HepG2 (cell line): ENCODE measurements around the gene BSN. TPM values are rescaled to one million over a fixed set of nuclear protein-coding genes. Genes with fewer than 3 reads are reported as not detected.

Experiments used
- DNMT1 ChIP-seq: sonication (generic); formaldehyde crosslinking; IDR thresholded peaks from 2 replicates; pipeline ENCODE4 v1.5.1; 2020; ENCODE audit warnings: mild to moderate bottlenecking, missing genetic modification reagents
- ETV6 ChIP-seq: sonication (generic); formaldehyde crosslinking; conservative IDR thresholded peaks from 2 replicates; pipeline ENCODE4 v1.4.0; 2020; ENCODE audit warnings: missing genetic modification reagents
- NBN ChIP-seq: fragments of 450-650 bp; conservative IDR thresholded peaks from 2 replicates; pipeline ENCODE4 v1.6.1; 2017
- SIN3A ChIP-seq: IDR thresholded peaks from 2 replicates; pipeline ENCODE4 v1.6.1; 2011; ENCODE audit warnings: low read depth, mild to moderate bottlenecking, control low read depth, low read length, borderline replicate concordance
- ZNF501 ChIP-seq: sonication (generic); formaldehyde crosslinking; IDR thresholded peaks from 2 replicates; pipeline ENCODE4 v1.5.1; 2020; ENCODE audit warnings: mild to moderate bottlenecking, moderate library complexity, missing genetic modification reagents
- ZNF547 ChIP-seq: sonication (generic); formaldehyde crosslinking; IDR thresholded peaks from 2 replicates; pipeline ENCODE4 v1.5.1; 2020; ENCODE audit warnings: mild to moderate bottlenecking, missing genetic modification reagents
- ZNF703 ChIP-seq: sonication (generic); formaldehyde crosslinking; IDR thresholded peaks from 2 replicates; pipeline ENCODE4 v1.5.1; 2020; ENCODE audit warnings: missing genetic modification reagents, mild to moderate bottlenecking, moderate library complexity, borderline replicate concordance
- ZNF749 ChIP-seq: sonication (generic); formaldehyde crosslinking; IDR thresholded peaks from 2 replicates; pipeline ENCODE4 v1.8.0; 2022; ENCODE audit warnings: mild to moderate bottlenecking, missing genetic modification reagents, moderate library complexity, borderline replicate concordance
- polyA plus RNA-seq, 8 experiments: library from polyadenylated mRNA; depleted of rRNA in 3 of 8; stranded (reverse) in 7 of 8; unstranded in 1 of 8; fragments of >200 nt; fragmentation: Illumina TruSeq in 4 of 8; extraction: Trizol in 4 of 8; gene quantifications; 2 replicates each; pipeline versions ENCODE4 v1.2.1 to v1.2.3, GENCODE V29; 2011 to 2016; ENCODE audit warnings: low read depth in 4 of 8, missing spikeins in 1 of 8, mixed read lengths in 1 of 8; ENCODE audit not compliant: insufficient read depth in 1 of 8
- total RNA-seq, 5 experiments: library from RNA; depleted of rRNA; stranded (reverse); fragments of >200 nt; fragmentation: Illumina TruSeq; extraction: Trizol; gene quantifications; 2 replicates each; pipeline ENCODE4 v1.2.3, GENCODE V29; 2016; ENCODE audit warnings: low read depth in 1 of 5
- TF ChIP-seq, protein P1 (sequence below): sonication (generic); formaldehyde crosslinking; IDR thresholded peaks from 2 replicates; pipeline ENCODE4 v1.8.0; 2022; ENCODE audit warnings: missing genetic modification reagents, mild to moderate bottlenecking, borderline replicate concordance
- TF ChIP-seq, protein P2 (sequence below): sonication (generic); formaldehyde crosslinking; IDR thresholded peaks from 2 replicates; pipeline ENCODE4 v1.4.0; 2020; ENCODE audit warnings: mild to moderate bottlenecking, missing genetic modification reagents
- TF ChIP-seq, protein P3 (sequence below): sonication (generic); formaldehyde crosslinking; IDR thresholded peaks from 2 replicates; pipeline ENCODE4 v1.4.0; 2020; ENCODE audit warnings: low read depth, missing genetic modification reagents
- TF ChIP-seq, protein P4 (sequence below): sonication (generic); formaldehyde crosslinking; IDR thresholded peaks from 2 replicates; pipeline ENCODE4 v1.5.0; 2020; ENCODE audit warnings: missing genetic modification reagents
- TF ChIP-seq, protein P5 (sequence below): sonication (generic); formaldehyde crosslinking; IDR thresholded peaks from 2 replicates; pipeline ENCODE4 v1.5.1; 2020; ENCODE audit warnings: missing genetic modification reagents, mild to moderate bottlenecking, borderline replicate concordance

Gene BSN
- total and polyA plus RNA-seq, 2 of the 13 experiments (the other 11 are each of a cell fraction or from before 2014, with no cell fraction given): 0.42 to 0.86 TPM

DNA sequence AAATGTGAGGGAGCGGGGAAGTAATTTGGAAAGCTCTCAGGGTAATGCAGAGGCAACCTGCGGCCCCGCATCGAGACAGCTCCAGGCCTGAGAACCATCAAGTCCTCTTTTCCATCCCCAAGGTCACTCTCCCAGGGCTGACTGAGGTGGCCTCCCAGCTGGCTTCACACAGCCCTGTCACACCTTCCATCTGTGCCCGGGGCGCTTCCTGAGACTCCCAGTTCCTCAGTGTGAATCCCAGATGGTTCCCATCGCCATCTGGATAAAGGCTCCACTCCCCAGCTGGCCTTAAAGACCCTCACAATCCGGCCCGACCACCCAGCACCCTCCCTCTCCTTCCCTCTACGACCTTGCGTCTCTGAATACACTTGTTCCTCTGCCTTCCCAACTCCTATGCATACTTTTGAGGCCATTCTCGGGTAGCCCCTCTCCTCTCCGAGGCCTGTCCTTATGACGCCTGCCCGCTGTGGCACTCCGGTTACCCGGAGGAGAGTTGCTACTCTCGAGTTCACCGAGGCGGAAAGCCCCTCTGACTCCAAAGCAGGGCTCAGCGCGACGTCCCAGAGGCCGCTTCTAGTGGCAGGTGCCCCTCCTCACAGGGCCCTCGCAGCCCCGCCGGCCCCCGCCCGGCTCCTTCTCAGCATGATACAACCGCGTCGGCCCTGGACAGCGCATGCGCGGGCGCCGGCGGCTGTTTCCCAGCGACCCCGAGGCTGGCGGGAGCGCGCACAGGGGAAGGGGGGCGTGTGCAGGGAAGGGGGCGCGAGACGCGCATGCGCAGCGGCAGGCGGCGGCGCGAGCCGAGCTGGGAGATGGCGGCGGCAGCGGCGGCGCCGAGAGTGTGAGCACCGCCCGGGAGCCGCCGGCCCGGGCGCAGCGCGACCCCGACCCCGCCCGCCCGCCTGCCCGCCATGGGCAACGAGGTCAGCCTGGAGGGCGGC is at the start of gene BSN (continued):
- TF ChIP-seq, protein P1, sequence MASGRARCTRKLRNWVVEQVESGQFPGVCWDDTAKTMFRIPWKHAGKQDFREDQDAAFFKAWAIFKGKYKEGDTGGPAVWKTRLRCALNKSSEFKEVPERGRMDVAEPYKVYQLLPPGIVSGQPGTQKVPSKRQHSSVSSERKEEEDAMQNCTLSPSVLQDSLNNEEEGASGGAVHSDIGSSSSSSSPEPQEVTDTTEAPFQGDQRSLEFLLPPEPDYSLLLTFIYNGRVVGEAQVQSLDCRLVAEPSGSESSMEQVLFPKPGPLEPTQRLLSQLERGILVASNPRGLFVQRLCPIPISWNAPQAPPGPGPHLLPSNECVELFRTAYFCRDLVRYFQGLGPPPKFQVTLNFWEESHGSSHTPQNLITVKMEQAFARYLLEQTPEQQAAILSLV (CRISPR knock-in tag): peak; percentile 17; the same call in 1 of the 2 replicates
- TF ChIP-seq ZNF547 (no peak), NBN (no peak), DNMT1 (no peak), ETV6 (no peak; the same call in 1 of the 2 replicates), ZNF749 (no peak), SIN3A (0 out of 2 replicates have a peak, but pooled peaks have one; percentile 54), ZNF703 (no peak), ZNF501 (CRISPR knock-in tag) (peak; percentile 78)
- TF ChIP-seq, protein P2, sequence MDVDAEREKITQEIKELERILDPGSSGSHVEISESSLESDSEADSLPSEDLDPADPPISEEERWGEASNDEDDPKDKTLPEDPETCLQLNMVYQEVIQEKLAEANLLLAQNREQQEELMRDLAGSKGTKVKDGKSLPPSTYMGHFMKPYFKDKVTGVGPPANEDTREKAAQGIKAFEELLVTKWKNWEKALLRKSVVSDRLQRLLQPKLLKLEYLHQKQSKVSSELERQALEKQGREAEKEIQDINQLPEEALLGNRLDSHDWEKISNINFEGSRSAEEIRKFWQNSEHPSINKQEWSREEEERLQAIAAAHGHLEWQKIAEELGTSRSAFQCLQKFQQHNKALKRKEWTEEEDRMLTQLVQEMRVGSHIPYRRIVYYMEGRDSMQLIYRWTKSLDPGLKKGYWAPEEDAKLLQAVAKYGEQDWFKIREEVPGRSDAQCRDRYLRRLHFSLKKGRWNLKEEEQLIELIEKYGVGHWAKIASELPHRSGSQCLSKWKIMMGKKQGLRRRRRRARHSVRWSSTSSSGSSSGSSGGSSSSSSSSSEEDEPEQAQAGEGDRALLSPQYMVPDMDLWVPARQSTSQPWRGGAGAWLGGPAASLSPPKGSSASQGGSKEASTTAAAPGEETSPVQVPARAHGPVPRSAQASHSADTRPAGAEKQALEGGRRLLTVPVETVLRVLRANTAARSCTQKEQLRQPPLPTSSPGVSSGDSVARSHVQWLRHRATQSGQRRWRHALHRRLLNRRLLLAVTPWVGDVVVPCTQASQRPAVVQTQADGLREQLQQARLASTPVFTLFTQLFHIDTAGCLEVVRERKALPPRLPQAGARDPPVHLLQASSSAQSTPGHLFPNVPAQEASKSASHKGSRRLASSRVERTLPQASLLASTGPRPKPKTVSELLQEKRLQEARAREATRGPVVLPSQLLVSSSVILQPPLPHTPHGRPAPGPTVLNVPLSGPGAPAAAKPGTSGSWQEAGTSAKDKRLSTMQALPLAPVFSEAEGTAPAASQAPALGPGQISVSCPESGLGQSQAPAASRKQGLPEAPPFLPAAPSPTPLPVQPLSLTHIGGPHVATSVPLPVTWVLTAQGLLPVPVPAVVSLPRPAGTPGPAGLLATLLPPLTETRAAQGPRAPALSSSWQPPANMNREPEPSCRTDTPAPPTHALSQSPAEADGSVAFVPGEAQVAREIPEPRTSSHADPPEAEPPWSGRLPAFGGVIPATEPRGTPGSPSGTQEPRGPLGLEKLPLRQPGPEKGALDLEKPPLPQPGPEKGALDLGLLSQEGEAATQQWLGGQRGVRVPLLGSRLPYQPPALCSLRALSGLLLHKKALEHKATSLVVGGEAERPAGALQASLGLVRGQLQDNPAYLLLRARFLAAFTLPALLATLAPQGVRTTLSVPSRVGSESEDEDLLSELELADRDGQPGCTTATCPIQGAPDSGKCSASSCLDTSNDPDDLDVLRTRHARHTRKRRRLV (CRISPR knock-in tag): no peak
- TF ChIP-seq, protein P3, sequence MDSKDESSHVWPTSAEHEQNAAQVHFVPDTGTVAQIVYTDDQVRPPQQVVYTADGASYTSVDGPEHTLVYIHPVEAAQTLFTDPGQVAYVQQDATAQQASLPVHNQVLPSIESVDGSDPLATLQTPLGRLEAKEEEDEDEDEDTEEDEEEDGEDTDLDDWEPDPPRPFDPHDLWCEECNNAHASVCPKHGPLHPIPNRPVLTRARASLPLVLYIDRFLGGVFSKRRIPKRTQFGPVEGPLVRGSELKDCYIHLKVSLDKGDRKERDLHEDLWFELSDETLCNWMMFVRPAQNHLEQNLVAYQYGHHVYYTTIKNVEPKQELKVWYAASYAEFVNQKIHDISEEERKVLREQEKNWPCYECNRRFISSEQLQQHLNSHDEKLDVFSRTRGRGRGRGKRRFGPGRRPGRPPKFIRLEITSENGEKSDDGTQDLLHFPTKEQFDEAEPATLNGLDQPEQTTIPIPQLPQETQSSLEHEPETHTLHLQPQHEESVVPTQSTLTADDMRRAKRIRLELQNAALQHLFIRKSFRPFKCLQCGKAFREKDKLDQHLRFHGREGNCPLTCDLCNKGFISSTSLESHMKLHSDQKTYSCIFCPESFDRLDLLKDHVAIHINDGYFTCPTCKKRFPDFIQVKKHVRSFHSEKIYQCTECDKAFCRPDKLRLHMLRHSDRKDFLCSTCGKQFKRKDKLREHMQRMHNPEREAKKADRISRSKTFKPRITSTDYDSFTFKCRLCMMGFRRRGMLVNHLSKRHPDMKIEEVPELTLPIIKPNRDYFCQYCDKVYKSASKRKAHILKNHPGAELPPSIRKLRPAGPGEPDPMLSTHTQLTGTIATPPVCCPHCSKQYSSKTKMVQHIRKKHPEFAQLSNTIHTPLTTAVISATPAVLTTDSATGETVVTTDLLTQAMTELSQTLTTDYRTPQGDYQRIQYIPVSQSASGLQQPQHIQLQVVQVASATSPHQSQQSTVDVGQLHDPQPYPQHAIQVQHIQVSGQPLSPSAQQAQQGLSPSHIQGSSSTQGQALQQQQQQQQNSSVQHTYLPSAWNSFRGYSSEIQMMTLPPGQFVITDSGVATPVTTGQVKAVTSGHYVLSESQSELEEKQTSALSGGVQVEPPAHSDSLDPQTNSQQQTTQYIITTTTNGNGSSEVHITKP (CRISPR knock-in tag): no peak
- TF ChIP-seq, protein P4, sequence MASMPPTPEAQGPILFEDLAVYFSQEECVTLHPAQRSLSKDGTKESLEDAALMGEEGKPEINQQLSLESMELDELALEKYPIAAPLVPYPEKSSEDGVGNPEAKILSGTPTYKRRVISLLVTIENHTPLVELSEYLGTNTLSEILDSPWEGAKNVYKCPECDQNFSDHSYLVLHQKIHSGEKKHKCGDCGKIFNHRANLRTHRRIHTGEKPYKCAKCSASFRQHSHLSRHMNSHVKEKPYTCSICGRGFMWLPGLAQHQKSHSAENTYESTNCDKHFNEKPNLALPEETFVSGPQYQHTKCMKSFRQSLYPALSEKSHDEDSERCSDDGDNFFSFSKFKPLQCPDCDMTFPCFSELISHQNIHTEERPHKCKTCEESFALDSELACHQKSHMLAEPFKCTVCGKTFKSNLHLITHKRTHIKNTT (CRISPR knock-in tag): no peak
- TF ChIP-seq, protein P5, sequence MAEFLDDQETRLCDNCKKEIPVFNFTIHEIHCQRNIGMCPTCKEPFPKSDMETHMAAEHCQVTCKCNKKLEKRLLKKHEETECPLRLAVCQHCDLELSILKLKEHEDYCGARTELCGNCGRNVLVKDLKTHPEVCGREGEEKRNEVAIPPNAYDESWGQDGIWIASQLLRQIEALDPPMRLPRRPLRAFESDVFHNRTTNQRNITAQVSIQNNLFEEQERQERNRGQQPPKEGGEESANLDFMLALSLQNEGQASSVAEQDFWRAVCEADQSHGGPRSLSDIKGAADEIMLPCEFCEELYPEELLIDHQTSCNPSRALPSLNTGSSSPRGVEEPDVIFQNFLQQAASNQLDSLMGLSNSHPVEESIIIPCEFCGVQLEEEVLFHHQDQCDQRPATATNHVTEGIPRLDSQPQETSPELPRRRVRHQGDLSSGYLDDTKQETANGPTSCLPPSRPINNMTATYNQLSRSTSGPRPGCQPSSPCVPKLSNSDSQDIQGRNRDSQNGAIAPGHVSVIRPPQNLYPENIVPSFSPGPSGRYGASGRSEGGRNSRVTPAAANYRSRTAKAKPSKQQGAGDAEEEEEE (CRISPR knock-in tag): 0 out of 2 replicates have a peak, but pooled peaks have one; percentile 16
